ENCODE measurements around the gene KCNQ1. TPM values are rescaled to one million over a fixed set of nuclear protein-coding genes. Genes with fewer than 3 reads are reported as not detected.

The KCNQ1 gene
- total and polyA plus RNA-seq, 5 experiments from 2014 or later, result 8.7 to 25.1 (median 22.9) TPM

DNA sequence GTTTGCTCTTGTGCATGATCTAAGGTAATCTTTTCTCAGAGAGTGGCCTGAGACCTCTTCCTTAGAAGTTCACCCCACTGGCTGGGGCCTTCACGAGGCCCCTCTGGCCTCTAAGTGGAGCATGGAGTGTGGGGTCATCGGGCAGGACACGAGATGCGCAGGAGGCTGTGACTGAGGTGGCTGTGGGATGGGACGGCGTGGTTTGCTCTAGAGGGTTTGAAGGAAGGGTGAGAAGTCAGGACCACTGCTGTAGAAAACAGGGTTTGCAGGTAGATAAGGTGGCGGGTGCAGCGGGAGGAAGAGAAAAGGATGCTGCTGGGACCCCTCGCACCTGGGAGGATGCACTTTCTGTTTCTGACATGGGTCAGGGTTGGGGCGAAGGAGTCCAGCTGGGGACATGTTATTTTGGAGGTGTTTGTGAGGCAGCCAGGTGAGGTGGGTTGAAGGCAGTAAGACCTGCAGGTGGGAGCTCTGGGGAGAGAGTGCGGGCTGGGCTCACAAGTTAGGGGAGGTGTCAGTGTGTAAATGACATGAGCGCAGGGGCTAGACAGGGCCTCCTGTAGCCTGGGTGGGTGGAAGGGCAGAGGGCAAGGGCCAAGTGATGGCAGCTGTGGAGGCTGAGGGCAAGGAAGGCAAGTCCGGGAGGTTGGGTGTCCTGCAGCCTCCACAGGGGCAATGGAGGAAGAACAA is 62.5 kb downstream of the KCNQ1 start:
- Mint-ChIP-seq H3K9me3 (peaks cover 0 to 2% (median 0%) of the 10 kb centered on the region in 9 donors), H3K27me3 (no peaks in the 10 kb centered on the region), H3K4me3 (no peak overlapping the region), H3K36me3 (peaks cover 0 to 3% (median 0%) of the 10 kb centered on the region in 3 donors), H3K27ac (peak overlapping the region in 3 of 10 donors; percentile 61 to 78 (median 77)), H3K4me1 (peaks cover 8 to 38% (median 25%) of the 10 kb centered on the region in 4 donors)
- ATAC-seq (no peak), DNase-seq (no peak)
- POLR2A ChIA-PET, result no interaction called here

DNA sequence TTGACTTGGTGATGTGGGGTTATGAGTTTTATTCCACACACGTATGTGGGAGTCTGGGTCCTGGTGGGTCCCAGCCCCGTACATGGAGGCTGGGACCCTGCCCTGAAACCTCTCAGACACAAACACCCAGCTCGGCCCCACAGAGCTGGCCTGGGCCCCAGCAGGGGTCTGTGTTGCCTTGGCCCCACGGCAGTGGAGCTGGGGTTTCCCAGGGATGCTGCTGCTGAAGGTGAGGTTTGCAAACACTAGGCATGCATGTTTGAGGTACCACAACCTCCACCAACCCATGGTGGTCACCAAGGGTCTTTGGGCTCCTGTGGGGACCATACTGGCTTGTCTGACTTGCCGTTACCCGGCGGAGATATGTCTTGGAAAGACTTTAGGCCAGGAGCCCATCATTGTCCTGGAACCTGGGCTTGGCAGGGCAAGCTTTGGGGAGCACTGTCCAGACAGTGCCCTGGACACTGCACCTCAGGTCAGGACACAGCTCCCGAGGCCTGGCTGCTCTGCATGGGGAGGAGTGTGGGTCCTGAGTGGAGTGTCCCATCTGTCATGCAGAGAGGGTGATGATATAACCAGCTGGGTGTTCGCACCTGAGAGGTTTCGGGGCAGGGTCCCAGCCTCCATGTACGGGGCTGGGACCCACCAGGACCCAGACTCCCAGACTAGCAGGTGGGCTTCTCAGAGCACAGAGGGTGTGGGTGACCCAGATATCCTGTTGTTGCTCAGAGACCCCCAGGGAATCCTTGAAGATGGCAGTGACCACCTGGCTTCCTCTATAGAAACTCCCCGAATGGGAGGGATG is 63.3 kb downstream of the KCNQ1 start:
- POLR2A ChIA-PET, result interaction anchor here (0.8 kb wide), 1 partner anchor 9 kb away, joined by 3 read pairs; no protein-coding TSS in a partner anchor
- DNase-seq, result no peak
- H3K27me3 Mint-ChIP-seq, result no peaks in the 10 kb centered on the region
- peaks cover 8 to 38% (median 25%) of the 10 kb centered on the region in 4 donors for H3K4me1 Mint-ChIP-seq
- no peaks in the 10 kb centered on the region for H3K9me3 Mint-ChIP-seq
- no peaks in the 10 kb centered on the region for H3K36me3 Mint-ChIP-seq
- peak overlapping the region in 1 of 10 donors; percentile 32 for H3K27ac Mint-ChIP-seq
- no peak for ATAC-seq
- H3K4me3 Mint-ChIP-seq, result no peak overlapping the region

DNA sequence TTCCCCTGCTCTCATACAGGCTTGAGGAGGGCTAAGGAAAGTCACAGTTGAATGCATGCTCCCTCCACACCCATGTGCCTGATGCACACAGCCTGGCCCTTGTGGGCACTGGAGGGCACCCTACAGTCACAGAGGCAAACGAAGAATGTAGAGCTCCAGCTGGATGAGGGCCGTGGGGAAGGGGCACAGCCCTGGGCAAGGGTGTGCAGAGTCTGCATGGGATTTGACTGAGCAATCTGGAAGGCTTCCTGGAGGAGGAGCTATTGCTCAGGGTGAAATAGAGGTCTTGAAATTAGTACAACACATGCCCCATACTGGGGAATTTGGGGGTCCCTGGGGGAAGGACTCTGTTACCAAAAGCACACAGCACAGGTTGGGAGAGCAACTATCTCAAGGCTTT is 64.0 kb downstream of the KCNQ1 start:
- ATAC-seq (no peak), DNase-seq (no peak)
- peaks cover 8 to 37% (median 24%) of the 10 kb centered on the region in 4 donors for H3K4me1 Mint-ChIP-seq
- POLR2A ChIA-PET, result interaction anchor here (0.8 kb wide), 1 partner anchor 10 kb away, joined by 3 read pairs; no protein-coding TSS in a partner anchor
- no peaks in the 10 kb centered on the region for H3K36me3 Mint-ChIP-seq
- H3K4me3 Mint-ChIP-seq, result no peak overlapping the region
- no peaks in the 10 kb centered on the region for H3K9me3 Mint-ChIP-seq
- H3K27ac Mint-ChIP-seq, result peak overlapping the region in 2 of 10 donors; percentile 32 to 63
- H3K27me3 Mint-ChIP-seq, result no peaks in the 10 kb centered on the region

DNA sequence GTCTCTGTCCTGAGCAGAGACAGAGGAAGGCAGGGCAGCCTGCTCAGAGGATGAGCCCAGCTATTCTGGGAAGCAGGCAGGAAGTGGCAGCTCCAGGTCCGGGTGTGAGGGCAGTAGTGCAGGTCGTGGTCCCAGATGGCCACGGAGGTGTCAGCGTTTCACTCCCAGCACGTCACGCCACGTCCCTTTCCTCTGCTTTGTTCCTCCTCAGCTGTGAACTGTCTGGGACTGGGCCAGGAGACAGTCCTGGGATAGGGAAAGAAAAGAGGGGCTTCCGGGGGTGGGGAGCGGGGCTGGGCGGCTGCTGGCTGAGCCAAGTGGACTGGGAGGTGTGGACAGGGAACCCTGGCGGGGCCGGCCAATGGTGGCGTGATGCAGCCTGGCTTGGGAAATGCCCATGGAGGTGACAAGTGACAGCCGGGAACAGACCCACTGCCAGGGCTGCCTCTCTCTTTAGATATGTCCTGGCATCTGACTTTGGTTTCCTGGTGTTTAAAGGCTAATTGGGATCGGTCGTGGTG is 64.7 kb downstream of the KCNQ1 start:
- no peak for ATAC-seq
- Mint-ChIP-seq H3K4me1 (peaks cover 8 to 34% (median 21%) of the 10 kb centered on the region in 4 donors), H3K27me3 (no peaks in the 10 kb centered on the region), H3K27ac (peak overlapping the region in 1 of 10 donors; percentile 63), H3K9me3 (no peaks in the 10 kb centered on the region), H3K4me3 (no peak overlapping the region), H3K36me3 (no peaks in the 10 kb centered on the region)
- DNase-seq, result no peak
- POLR2A ChIA-PET, result no interaction called here

DNA sequence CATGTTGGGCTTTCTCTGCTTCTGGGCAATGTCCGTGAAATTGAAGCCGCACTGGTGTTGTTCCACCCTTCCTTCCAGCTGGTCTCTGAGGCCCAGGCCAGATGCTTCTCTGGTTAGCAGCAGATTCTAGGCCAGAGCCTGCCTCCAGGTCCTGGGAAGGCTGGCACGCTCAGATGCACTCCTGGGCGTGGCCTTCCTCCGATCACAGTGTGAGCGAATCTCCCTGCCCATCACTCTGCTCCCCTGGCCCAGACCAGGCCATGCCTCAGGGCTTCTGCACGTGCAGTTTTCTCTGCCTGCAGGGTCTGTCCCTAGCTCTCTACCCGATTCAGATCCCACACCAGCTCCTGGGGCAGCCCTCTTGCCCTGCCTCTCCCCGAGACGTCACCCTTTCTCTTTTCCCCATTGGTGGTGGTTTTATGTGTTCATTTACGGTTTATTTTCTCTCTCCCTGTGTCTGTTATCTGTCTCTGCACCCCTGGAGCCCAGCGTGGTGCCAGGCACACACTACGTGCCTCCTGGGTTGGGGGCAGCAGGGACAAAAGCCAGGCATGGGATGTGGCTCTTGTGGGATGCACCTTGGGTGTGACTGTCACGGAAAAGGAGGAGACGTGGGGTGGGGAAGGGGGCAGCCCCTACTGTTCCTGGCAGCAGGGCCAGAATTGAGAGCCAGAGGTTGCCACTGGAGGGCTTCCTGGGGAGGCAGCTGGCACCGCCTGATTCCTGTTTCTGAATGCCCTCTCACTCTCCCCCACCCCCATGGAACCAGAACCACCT is 66.0 kb downstream of the KCNQ1 start:
- POLR2A ChIA-PET, result no interaction called here
- H3K27ac Mint-ChIP-seq, result peak overlapping the region in 4 of 10 donors; percentile 45 to 84 (median 62)
- H3K9me3 Mint-ChIP-seq, result no peaks in the 10 kb centered on the region
- DNase-seq (no peak), ATAC-seq (no peak)
- H3K4me3 Mint-ChIP-seq, result no peak overlapping the region
- H3K27me3 Mint-ChIP-seq, result no peaks in the 10 kb centered on the region
- H3K4me1 Mint-ChIP-seq, result peaks cover 8 to 34% (median 19%) of the 10 kb centered on the region in 4 donors
- H3K36me3 Mint-ChIP-seq, result peaks cover 0 to 2% (median 0%) of the 10 kb centered on the region in 3 donors

DNA sequence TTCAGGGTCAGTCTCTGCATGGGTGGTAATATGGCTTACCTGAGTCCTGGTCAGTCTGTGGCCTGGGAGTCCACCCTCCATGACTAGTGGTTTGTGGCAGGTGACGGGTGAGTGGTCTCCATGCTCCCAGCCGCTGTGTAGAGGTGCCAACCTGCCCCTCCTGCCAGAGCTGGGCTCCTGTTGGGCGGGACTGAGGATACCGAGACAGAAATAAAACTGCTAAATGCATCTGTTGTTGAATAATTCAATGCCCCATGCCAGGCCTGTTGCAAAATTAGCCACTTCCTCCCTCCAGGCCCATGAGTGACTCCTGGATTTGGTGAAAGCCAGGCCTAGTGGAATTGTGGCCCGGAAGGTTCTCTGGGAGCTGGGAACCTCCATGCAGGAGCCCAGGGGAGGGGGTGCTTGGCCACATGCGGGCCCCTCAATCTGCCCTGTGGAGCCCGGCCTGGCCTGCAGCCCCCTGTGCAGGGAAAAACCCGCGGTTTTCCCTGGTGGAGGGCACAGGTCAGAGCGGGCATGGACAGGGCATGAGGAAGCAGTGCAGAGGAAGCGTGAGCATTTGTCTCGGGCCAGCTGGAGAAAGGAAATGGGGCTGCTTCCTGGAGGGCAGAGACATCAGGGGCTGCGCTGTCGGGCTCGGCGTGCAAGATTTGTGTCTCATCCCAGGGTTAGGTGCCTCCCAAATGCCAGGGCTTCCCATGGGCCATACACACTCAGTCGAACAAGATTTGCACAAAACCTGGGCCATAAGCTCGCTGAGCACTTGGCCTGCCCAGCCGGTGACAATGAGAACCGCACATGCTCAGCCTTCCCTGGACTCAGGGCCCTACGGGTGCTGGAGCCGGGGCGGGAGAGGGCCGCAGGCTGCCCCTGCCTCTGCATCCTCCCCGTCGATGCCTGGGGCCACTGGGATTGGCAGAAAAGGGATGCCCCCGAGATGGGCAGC is 66.9 kb downstream of the KCNQ1 start:
- H3K27ac Mint-ChIP-seq, result peak overlapping the region in 3 of 10 donors; percentile 28 to 67 (median 45)
- DNase-seq (peak in 1 of 10 donors; percentile 14), ATAC-seq (no peak)
- peaks cover 8 to 28% (median 18%) of the 10 kb centered on the region in 4 donors for H3K4me1 Mint-ChIP-seq
- POLR2A ChIA-PET, result no interaction called here
- H3K36me3 Mint-ChIP-seq, result peaks cover 0 to 2% (median 0%) of the 10 kb centered on the region in 3 donors
- H3K4me3 Mint-ChIP-seq, result no peak overlapping the region
- H3K9me3 Mint-ChIP-seq, result no peaks in the 10 kb centered on the region
- H3K27me3 Mint-ChIP-seq, result no peaks in the 10 kb centered on the region

DNA sequence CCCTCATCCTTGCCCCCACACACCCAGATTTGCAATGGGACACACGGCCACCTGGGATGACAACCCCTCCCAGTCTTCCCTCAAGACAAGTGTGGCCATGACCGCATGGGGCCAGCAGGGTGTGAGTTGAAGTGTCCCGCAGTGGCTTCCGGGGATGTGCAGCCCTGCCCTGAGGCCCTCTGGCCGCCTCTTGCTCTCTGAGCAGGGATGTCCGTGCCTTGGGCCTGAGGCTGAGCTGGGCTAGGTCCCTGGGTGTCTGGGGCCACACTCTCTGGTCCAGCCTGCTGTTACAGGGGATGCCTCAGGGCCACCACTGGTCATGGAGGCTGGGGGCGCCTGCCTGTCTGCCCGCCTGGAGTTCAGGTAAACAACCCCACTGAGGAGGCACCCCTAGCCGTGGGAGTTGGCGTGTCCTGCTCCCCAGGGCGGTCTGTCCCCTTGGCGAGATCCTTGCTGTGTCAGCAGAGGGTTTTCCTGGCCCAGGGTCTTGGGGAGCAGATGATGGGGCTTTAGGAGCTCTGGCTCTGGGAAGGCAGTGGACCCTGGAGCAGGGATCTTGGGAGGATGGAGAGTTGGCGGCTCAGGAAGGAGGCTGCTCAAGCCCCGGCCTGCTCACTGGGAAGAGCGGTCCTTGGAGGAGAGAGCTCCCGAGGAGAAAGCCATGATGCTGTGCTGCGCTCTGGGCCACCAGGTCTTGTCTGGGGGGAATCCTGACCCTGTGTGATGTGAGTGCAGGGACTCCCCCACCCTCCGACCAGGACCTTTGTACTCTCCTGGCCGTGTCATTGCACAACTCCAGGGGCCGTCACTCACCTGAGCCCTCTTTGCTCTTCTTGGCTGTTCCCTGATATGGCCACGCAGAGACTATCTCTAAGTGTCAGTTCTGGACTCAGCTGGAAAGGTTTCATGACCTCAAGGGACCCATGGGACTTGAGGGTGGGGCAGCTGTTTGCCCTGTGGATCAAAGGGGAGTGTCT is 67.9 kb downstream of the KCNQ1 start:
- Mint-ChIP-seq H3K36me3 (peaks cover 0 to 4% (median 0%) of the 10 kb centered on the region in 3 donors), H3K27ac (peak overlapping the region in 1 of 10 donors; percentile 37), H3K27me3 (no peaks in the 10 kb centered on the region), H3K9me3 (no peaks in the 10 kb centered on the region), H3K4me1 (peaks cover 8 to 18% (median 12%) of the 10 kb centered on the region in 4 donors), H3K4me3 (no peak overlapping the region)
- ATAC-seq (no peak), DNase-seq (no peak)
- POLR2A ChIA-PET, result no interaction called here

DNA sequence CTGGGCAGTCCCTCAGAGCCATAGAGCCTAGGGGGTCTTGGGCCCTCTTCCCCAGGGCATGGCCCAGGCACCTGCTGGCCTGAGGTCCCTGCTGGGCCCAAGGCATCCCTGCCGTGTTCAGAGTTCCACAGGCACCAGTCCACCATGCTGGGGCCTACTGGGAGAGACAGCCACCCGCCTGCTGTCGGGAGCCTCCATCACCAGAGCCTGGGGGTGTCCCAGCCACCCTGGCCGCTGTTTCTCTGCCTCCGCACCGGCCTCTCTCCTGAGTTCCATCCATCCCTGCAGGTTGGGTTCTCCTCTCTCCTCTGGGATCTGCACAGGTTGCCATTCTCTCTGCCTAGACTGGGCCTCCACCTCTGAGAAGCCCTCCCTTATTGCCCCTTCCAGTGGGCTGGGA is 68.6 kb downstream of the KCNQ1 start:
- Mint-ChIP-seq H3K36me3 (peaks cover 0 to 4% (median 0%) of the 10 kb centered on the region in 3 donors), H3K27ac (peak overlapping the region in 1 of 10 donors; percentile 37), H3K4me1 (peaks cover 8 to 18% (median 13%) of the 10 kb centered on the region in 4 donors), H3K27me3 (no peaks in the 10 kb centered on the region), H3K9me3 (no peaks in the 10 kb centered on the region), H3K4me3 (no peak overlapping the region)
- ATAC-seq, result no peak
- POLR2A ChIA-PET, result no interaction called here
- DNase-seq, result no peak

DNA sequence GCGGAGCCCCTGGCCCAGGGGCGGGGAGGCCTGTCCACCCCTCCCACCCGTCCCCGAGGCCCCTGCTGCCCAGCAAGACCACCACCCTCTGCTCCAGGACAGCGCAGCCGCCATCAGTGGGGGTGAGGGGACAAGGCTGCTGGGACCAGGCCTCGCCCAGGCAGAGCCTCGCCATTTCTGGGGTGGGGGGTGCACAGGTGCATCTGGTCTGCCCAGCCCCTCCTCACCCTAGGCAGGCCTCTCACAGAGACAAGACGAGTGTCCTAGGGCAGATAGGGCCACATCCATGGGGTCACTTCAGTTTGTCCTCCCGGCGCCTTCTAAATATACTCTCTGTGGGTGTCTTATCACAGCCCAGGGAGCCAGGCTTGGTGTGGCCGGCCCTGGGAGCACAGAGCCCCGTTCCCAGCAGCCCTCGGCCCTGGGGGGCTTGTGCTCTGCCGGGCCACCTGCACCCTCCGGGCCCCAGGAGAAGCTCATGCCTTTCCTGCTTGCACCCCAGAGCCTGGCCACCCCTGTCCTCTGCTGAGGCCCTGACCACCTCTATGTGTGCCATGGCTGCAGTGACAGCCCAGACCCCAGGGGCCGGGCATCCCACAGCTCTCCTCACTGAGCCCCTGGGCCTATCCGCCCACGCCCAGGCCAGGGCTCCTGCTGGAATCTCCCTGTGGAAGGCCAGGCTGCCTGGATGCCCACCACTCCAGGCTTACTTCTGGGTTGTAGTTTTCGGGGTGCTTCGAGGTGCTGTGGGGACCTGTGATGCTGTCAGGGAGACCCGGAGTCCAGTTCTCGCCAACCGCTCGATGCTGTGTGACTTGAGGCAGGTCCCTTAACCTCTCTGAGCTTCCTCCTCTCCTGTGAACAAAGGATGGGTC is 70.8 kb downstream of the KCNQ1 start:
- no peaks in the 10 kb centered on the region for H3K27me3 Mint-ChIP-seq
- no peak for ATAC-seq
- no peak overlapping the region for H3K4me3 Mint-ChIP-seq
- peaks cover 0 to 4% (median 0%) of the 10 kb centered on the region in 3 donors for H3K36me3 Mint-ChIP-seq
- no peak overlapping the region for H3K27ac Mint-ChIP-seq
- peaks cover 4 to 10% (median 5%) of the 10 kb centered on the region in 4 donors for H3K4me1 Mint-ChIP-seq
- peak in 1 of 10 donors; percentile 2 for DNase-seq
- no peaks in the 10 kb centered on the region for H3K9me3 Mint-ChIP-seq
- POLR2A ChIA-PET, result no interaction called here

Measured in naive thymus-derived CD8-positive, alpha-beta T cell (primary cell).